AG04450 (cell line): ENCODE measurements around the gene WDR75. TPM values are rescaled to one million over a fixed set of nuclear protein-coding genes. Genes with fewer than 3 reads are reported as not detected.

Source experiments
- CTCF ChIA-PET: fragments of 300-600, 350-600 bp; formaldehyde crosslinking; extraction: SDS; loops from one replicate; lab custom pipeline; 2022; ENCODE audit warnings: antibody characterized with exemption, inconsistent platforms; lab: Charles Lee
- POLR2A ChIA-PET: fragments of 350-600 bp; formaldehyde crosslinking; extraction: SDS; loops from one replicate; lab custom pipeline; 2021; ENCODE audit warnings: antibody characterized with exemption, inconsistent platforms; lab: Yijun Ruan, JAX
- DNase-seq: peaks from one replicate; pipeline ENCODE4 v3.0.0-alpha.2; 2011; ENCODE audit warnings: low read depth, low spot score
- H3K27ac ChIP-seq: one replicate; pipeline ENCODE4 v1.5.1; 2012; ENCODE audit warnings: low read depth, low read length, control low read depth
- H3K27me3 ChIP-seq: one replicate; pipeline ENCODE4 v1.6.0; 2012; ENCODE audit warnings: low read length; ENCODE audit not compliant: control insufficient read depth, insufficient read depth
- H3K4me3 ChIP-seq: 2 replicates; pipeline ENCODE4 v1.5.1; 2011; ENCODE audit warnings: mild to moderate bottlenecking, low read depth, low read length, control low read depth
- H3K9me3 ChIP-seq: 2 replicates; pipeline ENCODE4 v1.5.1; 2012; ENCODE audit warnings: low read length; ENCODE audit not compliant: control insufficient read depth, insufficient read depth
- polyA plus RNA-seq: library from polyadenylated mRNA; depleted of rRNA; stranded (reverse); fragments of >200 nt; gene quantifications from 2 replicates; pipeline ENCODE4 v1.2.3, GENCODE V29; 2011
- TF ChIP-seq, protein P1 (sequence below): IDR thresholded peaks from 2 replicates; pipeline ENCODE4 v1.5.1; 2011; ENCODE audit warnings: low read depth, low read length, control low read depth, inconsistent platforms

The WDR75 gene
- polyA plus RNA-seq, 1 experiment = 48.0 TPM

DNA sequence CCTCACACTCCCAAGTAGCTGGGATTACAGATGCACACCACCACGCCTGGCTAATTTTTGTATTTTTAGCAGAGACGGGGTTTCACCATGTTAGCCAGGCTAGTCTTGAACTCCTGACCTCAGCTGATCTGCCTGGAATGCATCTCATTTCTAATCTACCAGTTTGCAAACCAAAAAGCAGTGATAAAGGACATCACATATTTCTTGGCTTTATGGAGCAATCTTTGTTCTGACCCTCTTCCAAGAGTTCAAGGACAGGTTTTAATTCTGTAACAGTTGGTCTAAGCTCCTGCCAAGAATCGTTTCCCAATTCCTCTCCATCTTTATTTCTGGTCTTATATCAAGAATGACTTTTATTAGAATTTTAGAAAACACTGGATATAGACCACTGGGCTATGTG, 71.6 kb downstream of the WDR75 start:
- Histone ChIP-seq H3K27ac (no peak overlapping the region), H3K27me3 (no peaks in the 10 kb centered on the region), H3K9me3 (no peaks in the 10 kb centered on the region), H3K4me3 (no peak overlapping the region)
- CTCF ChIA-PET = no interaction called here
- TF ChIP-seq, protein P1, sequence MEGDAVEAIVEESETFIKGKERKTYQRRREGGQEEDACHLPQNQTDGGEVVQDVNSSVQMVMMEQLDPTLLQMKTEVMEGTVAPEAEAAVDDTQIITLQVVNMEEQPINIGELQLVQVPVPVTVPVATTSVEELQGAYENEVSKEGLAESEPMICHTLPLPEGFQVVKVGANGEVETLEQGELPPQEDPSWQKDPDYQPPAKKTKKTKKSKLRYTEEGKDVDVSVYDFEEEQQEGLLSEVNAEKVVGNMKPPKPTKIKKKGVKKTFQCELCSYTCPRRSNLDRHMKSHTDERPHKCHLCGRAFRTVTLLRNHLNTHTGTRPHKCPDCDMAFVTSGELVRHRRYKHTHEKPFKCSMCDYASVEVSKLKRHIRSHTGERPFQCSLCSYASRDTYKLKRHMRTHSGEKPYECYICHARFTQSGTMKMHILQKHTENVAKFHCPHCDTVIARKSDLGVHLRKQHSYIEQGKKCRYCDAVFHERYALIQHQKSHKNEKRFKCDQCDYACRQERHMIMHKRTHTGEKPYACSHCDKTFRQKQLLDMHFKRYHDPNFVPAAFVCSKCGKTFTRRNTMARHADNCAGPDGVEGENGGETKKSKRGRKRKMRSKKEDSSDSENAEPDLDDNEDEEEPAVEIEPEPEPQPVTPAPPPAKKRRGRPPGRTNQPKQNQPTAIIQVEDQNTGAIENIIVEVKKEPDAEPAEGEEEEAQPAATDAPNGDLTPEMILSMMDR = no peak
- DNase-seq = no peak
- POLR2A ChIA-PET = interaction anchor here (0.8 kb wide), 1 partner anchor 100 kb away, joined by 3 read pairs; no protein-coding TSS in a partner anchor

DNA sequence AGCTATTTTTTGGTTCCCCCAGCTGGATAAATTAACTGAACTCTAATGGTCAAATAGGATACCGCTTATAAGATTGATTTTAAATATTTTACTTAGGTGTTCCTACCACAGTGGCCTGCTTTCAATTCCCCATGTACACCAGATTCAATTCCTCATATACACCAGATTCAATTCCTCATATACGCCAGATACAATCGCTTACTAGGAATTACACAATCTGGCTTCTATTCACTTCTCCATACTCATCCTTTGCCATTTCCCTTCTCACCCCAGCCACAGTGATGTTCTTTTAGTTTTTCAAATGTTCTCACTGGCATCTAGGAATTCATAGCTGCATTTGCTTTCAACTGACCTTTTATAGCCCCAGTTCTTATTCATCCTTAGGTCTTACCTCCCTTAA, 72.8 kb downstream of the WDR75 start:
- CTCF ChIA-PET = no interaction called here
- H3K27me3 ChIP-seq = no peaks in the 10 kb centered on the region
- no peaks in the 10 kb centered on the region for H3K9me3 ChIP-seq
- DNase-seq = no peak
- POLR2A ChIA-PET = no interaction called here
- no peak overlapping the region for H3K27ac ChIP-seq
- H3K4me3 ChIP-seq = no peak overlapping the region
- TF ChIP-seq, protein P1 = no peak

GRCh38 chr2:189515264-189515663, 74.0 kb downstream of the WDR75 start:
- DNase-seq = no peak
- TF ChIP-seq, protein P1 = no peak
- Histone ChIP-seq H3K27ac (no peak overlapping the region), H3K27me3 (no peaks in the 10 kb centered on the region), H3K9me3 (no peaks in the 10 kb centered on the region), H3K4me3 (no peak overlapping the region)
- POLR2A ChIA-PET = no interaction called here
- CTCF ChIA-PET = no interaction called here

DNA sequence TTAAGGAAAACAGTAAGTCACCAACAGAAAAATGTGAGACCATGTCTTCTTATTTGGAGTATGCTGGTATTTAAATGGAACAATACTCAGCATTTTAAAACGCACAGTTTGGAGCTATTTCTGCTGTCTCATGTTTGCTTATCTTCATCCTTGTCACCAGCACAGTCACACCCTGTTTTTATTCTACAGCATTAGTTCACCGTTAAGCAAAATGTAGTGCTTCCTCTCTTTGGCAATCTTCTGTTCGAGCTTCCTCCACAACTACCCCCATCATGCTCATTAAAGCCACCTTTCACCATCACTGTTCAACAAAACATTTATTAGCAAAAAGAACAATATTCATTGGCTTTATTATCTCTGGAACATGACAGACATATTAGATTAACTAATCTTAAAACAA, 75.3 kb downstream of the WDR75 start:
- Histone ChIP-seq H3K27ac (no peak overlapping the region), H3K27me3 (no peaks in the 10 kb centered on the region), H3K4me3 (no peak overlapping the region), H3K9me3 (no peaks in the 10 kb centered on the region)
- ChIA-PET POLR2A (no interaction called here), CTCF (no interaction called here)
- DNase-seq = no peak
- TF ChIP-seq, protein P1 = no peak

GRCh38 chr2:189517847-189518535, 76.7 kb downstream of the WDR75 start:
- no peak overlapping the region for H3K27ac ChIP-seq
- POLR2A ChIA-PET = no interaction called here
- peak; percentile 36 for DNase-seq
- H3K9me3 ChIP-seq = no peaks in the 10 kb centered on the region
- no peak overlapping the region for H3K4me3 ChIP-seq
- no peaks in the 10 kb centered on the region for H3K27me3 ChIP-seq
- CTCF ChIA-PET = no interaction called here
- TF ChIP-seq, protein P1 = no peak
